ENCODE results near the gene ANGPT4. TPM values are rescaled to one million over a fixed set of nuclear protein-coding genes. Genes with fewer than 3 reads are reported as not detected.

ANGPT4 gene
- total RNA-seq, 1 experiment from 2014 or later, result not detected

DNA sequence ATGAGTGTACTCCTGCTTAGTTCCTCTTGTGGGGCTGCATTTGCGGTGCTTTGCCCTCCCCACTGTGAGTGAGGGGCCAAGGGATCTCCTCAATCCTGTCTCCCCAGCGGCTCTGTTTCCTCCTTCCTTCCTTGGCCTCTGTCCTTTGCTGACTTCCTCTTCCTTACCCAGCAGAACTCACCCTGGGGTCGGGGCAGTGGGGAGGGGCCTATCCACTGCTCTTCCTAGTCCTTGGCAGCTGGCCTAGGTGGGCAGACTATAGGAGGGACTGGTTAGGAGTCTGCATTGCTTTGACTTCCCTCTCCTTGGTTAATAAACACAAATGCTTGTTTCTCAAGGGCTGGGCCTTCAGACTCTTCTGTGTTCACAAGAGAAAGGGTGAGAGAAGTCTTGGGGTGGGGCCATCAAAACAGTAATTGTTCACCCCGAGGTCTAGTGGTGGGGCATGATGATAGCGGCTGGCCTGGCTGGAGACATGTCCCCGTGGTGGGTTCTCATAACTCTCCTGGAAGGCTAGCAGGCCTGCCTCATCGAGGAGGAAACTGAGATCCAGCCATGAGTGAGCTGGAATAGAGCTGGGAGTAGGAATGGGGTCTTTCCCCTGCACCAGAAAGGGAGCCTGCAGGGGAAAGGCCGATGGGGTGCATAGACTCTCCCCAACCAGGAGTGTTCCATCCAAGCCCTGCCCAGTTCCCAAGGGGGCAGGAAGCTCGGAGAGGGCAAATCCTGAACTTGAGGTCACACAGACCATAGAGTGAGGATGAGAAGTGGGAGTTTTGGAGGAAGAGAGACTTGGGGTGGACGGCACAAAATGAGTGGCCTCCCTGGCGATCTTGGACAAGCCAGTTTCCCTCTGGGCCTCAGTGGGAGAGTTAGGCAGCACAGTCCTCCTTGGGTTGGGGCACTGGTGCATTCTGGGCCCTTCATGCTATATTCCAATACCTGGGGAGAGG lies 69.9 kb downstream of the ANGPT4 start:
- in situ Hi-C loops (cut with HindIII; ENCODE audit: low pct_unique_long_range_greater_than_20kb, low sequenced_read_pairs) (no loop called here), intact Hi-C loops (cut with micrococcal nuclease; ENCODE audit: unreplicated experiment) (no loop called here)
- H3K4me3 ChIP-seq (ENCODE audit: low read depth in 2 of 2, low read length in 2 of 2), result no peak overlapping the region
- ChIA-PET POLR2A (interaction anchor here (0.6 kb wide), 1 partner anchor 301 kb away, joined by 3 read pairs; no protein-coding TSS in a partner anchor), CTCF (no interaction called here)
- peaks cover 3% of the 10 kb centered on the region; the same call in 1 of the 2 replicates for H3K36me3 ChIP-seq (ENCODE audit: control insufficient read depth, insufficient read depth, low read length)
- no peaks in the 10 kb centered on the region for H3K27me3 ChIP-seq (ENCODE audit: control insufficient read depth, insufficient read depth, low read length)
- no peak overlapping the region for H3K27ac ChIP-seq (ENCODE audit: low read length)
- ATAC-seq, result no peak
- no peak for TF ChIP-seq SIN3A (IDR thresholded peaks at IDR 0.05; ENCODE audit: borderline replicate concordance, insufficient read depth, low read depth, low read length)
- TF ChIP-seq, protein P1, sequence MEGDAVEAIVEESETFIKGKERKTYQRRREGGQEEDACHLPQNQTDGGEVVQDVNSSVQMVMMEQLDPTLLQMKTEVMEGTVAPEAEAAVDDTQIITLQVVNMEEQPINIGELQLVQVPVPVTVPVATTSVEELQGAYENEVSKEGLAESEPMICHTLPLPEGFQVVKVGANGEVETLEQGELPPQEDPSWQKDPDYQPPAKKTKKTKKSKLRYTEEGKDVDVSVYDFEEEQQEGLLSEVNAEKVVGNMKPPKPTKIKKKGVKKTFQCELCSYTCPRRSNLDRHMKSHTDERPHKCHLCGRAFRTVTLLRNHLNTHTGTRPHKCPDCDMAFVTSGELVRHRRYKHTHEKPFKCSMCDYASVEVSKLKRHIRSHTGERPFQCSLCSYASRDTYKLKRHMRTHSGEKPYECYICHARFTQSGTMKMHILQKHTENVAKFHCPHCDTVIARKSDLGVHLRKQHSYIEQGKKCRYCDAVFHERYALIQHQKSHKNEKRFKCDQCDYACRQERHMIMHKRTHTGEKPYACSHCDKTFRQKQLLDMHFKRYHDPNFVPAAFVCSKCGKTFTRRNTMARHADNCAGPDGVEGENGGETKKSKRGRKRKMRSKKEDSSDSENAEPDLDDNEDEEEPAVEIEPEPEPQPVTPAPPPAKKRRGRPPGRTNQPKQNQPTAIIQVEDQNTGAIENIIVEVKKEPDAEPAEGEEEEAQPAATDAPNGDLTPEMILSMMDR (IDR thresholded peaks at IDR 0.05), result no peak
- no peak for TF ChIP-seq POLR2AphosphoS5 (IDR thresholded peaks at IDR 0.05; ENCODE audit: low read depth, low read length)
- TF ChIP-seq, protein P2, sequence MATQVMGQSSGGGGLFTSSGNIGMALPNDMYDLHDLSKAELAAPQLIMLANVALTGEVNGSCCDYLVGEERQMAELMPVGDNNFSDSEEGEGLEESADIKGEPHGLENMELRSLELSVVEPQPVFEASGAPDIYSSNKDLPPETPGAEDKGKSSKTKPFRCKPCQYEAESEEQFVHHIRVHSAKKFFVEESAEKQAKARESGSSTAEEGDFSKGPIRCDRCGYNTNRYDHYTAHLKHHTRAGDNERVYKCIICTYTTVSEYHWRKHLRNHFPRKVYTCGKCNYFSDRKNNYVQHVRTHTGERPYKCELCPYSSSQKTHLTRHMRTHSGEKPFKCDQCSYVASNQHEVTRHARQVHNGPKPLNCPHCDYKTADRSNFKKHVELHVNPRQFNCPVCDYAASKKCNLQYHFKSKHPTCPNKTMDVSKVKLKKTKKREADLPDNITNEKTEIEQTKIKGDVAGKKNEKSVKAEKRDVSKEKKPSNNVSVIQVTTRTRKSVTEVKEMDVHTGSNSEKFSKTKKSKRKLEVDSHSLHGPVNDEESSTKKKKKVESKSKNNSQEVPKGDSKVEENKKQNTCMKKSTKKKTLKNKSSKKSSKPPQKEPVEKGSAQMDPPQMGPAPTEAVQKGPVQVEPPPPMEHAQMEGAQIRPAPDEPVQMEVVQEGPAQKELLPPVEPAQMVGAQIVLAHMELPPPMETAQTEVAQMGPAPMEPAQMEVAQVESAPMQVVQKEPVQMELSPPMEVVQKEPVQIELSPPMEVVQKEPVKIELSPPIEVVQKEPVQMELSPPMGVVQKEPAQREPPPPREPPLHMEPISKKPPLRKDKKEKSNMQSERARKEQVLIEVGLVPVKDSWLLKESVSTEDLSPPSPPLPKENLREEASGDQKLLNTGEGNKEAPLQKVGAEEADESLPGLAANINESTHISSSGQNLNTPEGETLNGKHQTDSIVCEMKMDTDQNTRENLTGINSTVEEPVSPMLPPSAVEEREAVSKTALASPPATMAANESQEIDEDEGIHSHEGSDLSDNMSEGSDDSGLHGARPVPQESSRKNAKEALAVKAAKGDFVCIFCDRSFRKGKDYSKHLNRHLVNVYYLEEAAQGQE (IDR thresholded peaks at IDR 0.05; ENCODE audit: insufficient read depth in 1 of 2, low read depth in 2 of 2, low read length in 1 of 2), result no peak
- TF ChIP-seq TCF7L2 (IDR thresholded peaks at IDR 0.05; ENCODE audit: low read depth, low read length), result no peak
- H3K4me1 ChIP-seq (ENCODE audit: control insufficient read depth, insufficient read depth, low read length), result no peaks in the 10 kb centered on the region; the same call in 1 of the 2 replicates
- DNase-seq (ENCODE audit: low read depth, low spot score), result no peak
- no peaks in the 10 kb centered on the region for H3K9me3 ChIP-seq (ENCODE audit: control insufficient read depth, insufficient read depth, low read depth, low read length)
- no TSS peak for BruUV-seq (replicated peaks)

DNA sequence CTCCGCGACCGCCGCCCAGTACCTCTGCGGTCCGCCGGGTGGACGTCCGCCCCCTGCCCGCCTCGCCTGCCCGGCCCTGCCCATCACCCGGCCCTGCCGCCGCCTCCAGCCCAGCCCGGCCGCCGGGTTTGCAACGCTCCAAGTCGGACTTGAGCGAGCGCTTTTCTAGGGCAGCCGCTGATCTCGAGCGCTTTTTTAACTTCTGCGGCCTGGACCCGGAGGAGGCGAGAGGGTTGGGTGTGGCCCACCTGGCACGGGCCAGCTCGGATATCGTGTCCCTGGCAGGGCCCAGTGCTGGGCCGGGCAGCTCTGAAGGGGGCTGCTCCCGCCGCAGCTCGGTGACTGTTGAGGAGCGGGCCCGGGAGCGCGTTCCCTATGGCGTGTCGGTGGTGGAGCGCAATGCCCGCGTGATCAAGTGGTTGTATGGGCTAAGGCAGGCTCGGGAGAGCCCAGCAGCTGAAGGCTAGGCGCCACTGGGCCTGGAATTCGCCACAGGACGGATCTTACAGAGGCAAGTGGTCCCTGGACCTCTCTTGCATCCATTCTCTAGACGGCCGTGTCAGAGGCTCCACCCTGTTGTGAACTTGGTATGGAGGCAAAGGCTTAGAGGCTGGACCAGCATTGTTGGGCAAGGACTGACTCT lies 70.8 kb downstream of the ANGPT4 start:
- ChIA-PET POLR2A (no interaction called here), CTCF (no interaction called here)
- intact Hi-C loops (cut with micrococcal nuclease; ENCODE audit: unreplicated experiment) (no loop called here), in situ Hi-C loops (cut with HindIII; ENCODE audit: low pct_unique_long_range_greater_than_20kb, low sequenced_read_pairs) (no loop called here)
- H3K9me3 ChIP-seq (ENCODE audit: control insufficient read depth, insufficient read depth, low read depth, low read length), result no peaks in the 10 kb centered on the region
- BruUV-seq (replicated peaks), result no TSS peak
- peaks cover 6% of the 10 kb centered on the region for H3K4me1 ChIP-seq (ENCODE audit: control insufficient read depth, insufficient read depth, low read length)
- H3K27ac ChIP-seq (ENCODE audit: low read length), result no peak overlapping the region
- H3K36me3 ChIP-seq (ENCODE audit: control insufficient read depth, insufficient read depth, low read length), result peaks cover 3% of the 10 kb centered on the region; the same call in 1 of the 2 replicates
- H3K27me3 ChIP-seq (ENCODE audit: control insufficient read depth, insufficient read depth, low read length), result no peaks in the 10 kb centered on the region
- DNase-seq (ENCODE audit: low read depth, low spot score) (no peak), ATAC-seq (no peak)
- H3K4me3 ChIP-seq (ENCODE audit: low read depth in 2 of 2, low read length in 2 of 2), result no peak overlapping the region
- no peak for TF ChIP-seq SIN3A (IDR thresholded peaks at IDR 0.05; ENCODE audit: borderline replicate concordance, insufficient read depth, low read depth, low read length)
- no peak for TF ChIP-seq TCF7L2 (IDR thresholded peaks at IDR 0.05; ENCODE audit: low read depth, low read length)
- TF ChIP-seq, protein P1 (IDR thresholded peaks at IDR 0.05), result no peak
- TF ChIP-seq POLR2AphosphoS5 (IDR thresholded peaks at IDR 0.05; ENCODE audit: low read depth, low read length), result no peak
- TF ChIP-seq, protein P2 (IDR thresholded peaks at IDR 0.05; ENCODE audit: insufficient read depth in 1 of 2, low read depth in 2 of 2, low read length in 1 of 2), result no peak
